Astrocyte (in vitro differentiated cells and primary cell): Measurements from ENCODE around the gene RAN.

Experiments used
- CTCF ChIP-seq: IDR thresholded peaks from 2 replicates; pipeline ENCODE4 v1.5.1; 2011; ENCODE audit warnings: low read depth, mild to moderate bottlenecking, inconsistent platforms, low read length, moderate library complexity; ENCODE audit not compliant: insufficient read depth
- EZH2 ChIP-seq: IDR thresholded peaks from 2 replicates; pipeline ENCODE4 v1.6.1; 2012; ENCODE audit warnings: mild to moderate bottlenecking, low read length, inconsistent platforms; ENCODE audit not compliant: insufficient read depth

- TF ChIP-seq CTCF (no peak), EZH2 (no peak)
Observed at GRCh38 chr12:130875193-130875592, 3.3 kb downstream of the RAN start.
